Hematopoietic multipotent progenitor cell (in vitro differentiated cells): ENCODE data around the gene ASB12. TPM values are rescaled to one million over a fixed set of nuclear protein-coding genes. Genes with fewer than 3 reads are reported as not detected.

Experiments
- DNase-seq, 3 donors: peaks; one replicate each; pipeline ENCODE4 v3.0.0-alpha.2; 2011 to 2015; ENCODE audit warnings: low read depth in 2 of 3, low spot score in 2 of 3
- small RNA-seq: library from RNA; depleted of rRNA; stranded (forward); fragments of <200 nt; gene quantifications from one replicate; pipeline ENCODE3, GENCODE V24; 2012
- total RNA-seq: library from RNA; depleted of rRNA; stranded (reverse); fragments of >200 nt; gene quantifications from one replicate; pipeline ENCODE4 v1.2.3, GENCODE V29; 2012

Gene ASB12
- total RNA-seq, 1 donor = 0.81 TPM

DNA sequence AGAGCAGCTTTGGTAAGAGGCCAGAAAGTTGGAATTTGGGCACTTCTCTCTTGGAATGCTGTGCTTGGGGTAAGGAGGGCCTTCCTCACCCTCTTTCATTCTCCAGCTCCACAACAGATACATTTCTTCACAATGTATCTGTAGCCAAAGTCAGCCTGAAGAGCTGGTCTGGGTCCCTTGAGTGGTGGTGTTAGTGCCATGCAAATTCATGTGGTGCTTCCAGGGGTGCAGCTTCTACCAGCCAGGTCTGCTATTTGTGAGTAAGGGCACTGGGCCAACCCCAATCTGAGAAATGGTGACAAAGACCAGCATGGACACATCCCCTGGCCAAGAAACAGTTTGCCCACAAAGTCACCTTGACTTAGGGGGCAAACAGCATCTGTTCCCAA lies 42.7 kb downstream of the ASB12 start:
- DNase-seq = no peak

- no peak for DNase-seq
Measured at GRCh38 chrX:64186974-64187761, 43.2 kb downstream of the ASB12 start.

- no peak for DNase-seq
Measured at GRCh38 chrX:64184396-64184795, 46.0 kb downstream of the ASB12 start.

- no peak for DNase-seq
Measured at GRCh38 chrX:64182208-64182607, 48.2 kb downstream of the ASB12 start.

DNA sequence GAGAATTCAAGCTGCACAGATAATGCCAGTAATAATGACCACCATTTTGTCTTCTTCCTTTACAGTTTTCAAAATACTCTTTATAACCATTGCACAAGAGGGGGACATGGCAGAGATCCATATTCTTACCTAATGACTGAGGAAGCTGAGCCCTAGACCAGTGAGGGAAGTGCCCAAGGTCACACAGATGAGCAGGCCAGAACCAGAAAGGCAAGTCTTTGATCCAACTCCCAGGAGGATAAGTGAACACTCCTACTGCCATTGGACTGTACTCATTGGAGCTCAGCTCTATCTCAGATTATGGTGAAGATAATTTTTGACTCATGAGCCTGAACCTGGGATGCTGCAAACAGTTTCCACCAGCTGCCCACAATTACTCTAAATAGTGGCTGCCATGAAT lies 53.5 kb downstream of the ASB12 start:
- no peak for DNase-seq

Small RNA genes lying within 50 kb of the gene (small RNA-seq; reads per million reads assigned to genes)
- gene RN7SL799P = not detected

Other genes starting within 250 kb of the ASB12 start
- gene AMER1, start 24.9 kb downstream of the ASB12 start, total RNA-seq = 5.1 TPM
- 3.2 TPM for gene MTMR8, start 164.8 kb upstream of the ASB12 start, total RNA-seq